Trophoblast cell (in vitro differentiated cells and primary cell): ENCODE results near the gene CNTN4.

Experiments
- DNase-seq, 2 donors: peaks; one replicate each; pipeline ENCODE4 v3.0.0-alpha.2; 2016
- H2AFZ ChIP-seq: 2 replicates; pipeline ENCODE4 v1.6.1; 2013; ENCODE audit warnings: low read length, moderate library complexity, mild to moderate bottlenecking; ENCODE audit not compliant: insufficient read depth, poor library complexity
- H2AK5ac ChIP-seq: 2 replicates; pipeline ENCODE4 v1.6.1; 2013; ENCODE audit warnings: mild to moderate bottlenecking, low read length
- H2BK120ac ChIP-seq: 2 replicates; pipeline ENCODE4 v1.6.1; 2013; ENCODE audit warnings: low read length, mild to moderate bottlenecking, moderate library complexity; ENCODE audit not compliant: insufficient read depth, poor library complexity
- H2BK12ac ChIP-seq: 2 replicates; pipeline ENCODE4 v1.6.1; 2013; ENCODE audit warnings: mild to moderate bottlenecking, low read length, moderate library complexity
- H2BK5ac ChIP-seq: 2 replicates; pipeline ENCODE4 v1.6.1; 2013; ENCODE audit warnings: low read length, low read depth, moderate library complexity, mild to moderate bottlenecking; ENCODE audit not compliant: poor library complexity
- H3K14ac ChIP-seq: 2 replicates; pipeline ENCODE4 v1.6.1; 2013; ENCODE audit warnings: mild to moderate bottlenecking, low read length
- H3K18ac ChIP-seq: 2 replicates; pipeline ENCODE4 v1.6.1; 2013; ENCODE audit warnings: mild to moderate bottlenecking, low read length
- H3K23ac ChIP-seq: 2 replicates; pipeline ENCODE4 v1.6.1; 2013; ENCODE audit warnings: low read length
- H3K27ac ChIP-seq: 2 replicates; pipeline ENCODE4 v1.5.1; 2013; ENCODE audit warnings: low read depth, mild to moderate bottlenecking, inconsistent platforms, low read length, moderate library complexity
- H3K27me3 ChIP-seq: 2 replicates; pipeline ENCODE4 v1.6.1; 2013; ENCODE audit warnings: inconsistent platforms, mild to moderate bottlenecking, low read length, moderate library complexity; ENCODE audit not compliant: insufficient read depth
- H3K36me3 ChIP-seq, 2 experiments: 1 replicate in 1 of 2; 2 replicates in 1 of 2; pipeline ENCODE4 v1.6.1; 2013; ENCODE audit warnings: low read length in 2 of 2, mild to moderate bottlenecking in 2 of 2, moderate library complexity in 1 of 2; ENCODE audit not compliant: insufficient read depth in 2 of 2, control insufficient read depth in 1 of 2
- H3K4ac ChIP-seq: 2 replicates; pipeline ENCODE4 v1.6.1; 2013; ENCODE audit warnings: low read depth, mild to moderate bottlenecking, low read length, moderate library complexity
- H3K4me1 ChIP-seq, 2 experiments: 1 replicate in 1 of 2; 2 replicates in 1 of 2; pipeline ENCODE4 v1.6.1; 2013; ENCODE audit warnings: low read length in 2 of 2, mild to moderate bottlenecking in 2 of 2, moderate library complexity in 1 of 2; ENCODE audit not compliant: insufficient read depth in 2 of 2, control insufficient read depth in 1 of 2
- H3K4me2 ChIP-seq: 2 replicates; pipeline ENCODE4 v1.6.1; 2013; ENCODE audit warnings: inconsistent platforms, mild to moderate bottlenecking, low read length, moderate library complexity
- H3K4me3 ChIP-seq: 2 replicates; pipeline ENCODE4 v1.5.1; 2013; ENCODE audit warnings: mild to moderate bottlenecking, low read depth, low read length, inconsistent platforms
- H3K79me1 ChIP-seq: one replicate; pipeline ENCODE4 v1.6.1; 2013; ENCODE audit warnings: low read length
- H3K79me2 ChIP-seq: 2 replicates; pipeline ENCODE4 v1.6.1; 2013; ENCODE audit warnings: low read length, mild to moderate bottlenecking; ENCODE audit not compliant: control insufficient read depth, insufficient read depth, poor library complexity
- H3K9ac ChIP-seq: 2 replicates; pipeline ENCODE4 v1.6.1; 2013; ENCODE audit warnings: mild to moderate bottlenecking, low read length
- H3K9me3 ChIP-seq: 2 replicates; pipeline ENCODE4 v1.6.1; 2013; ENCODE audit warnings: low read depth, mild to moderate bottlenecking, control low read depth, inconsistent platforms, low read length; ENCODE audit not compliant: insufficient read depth
- H4K12ac ChIP-seq: 2 replicates; pipeline ENCODE4 v1.6.1; 2013; ENCODE audit warnings: low read depth, mild to moderate bottlenecking, low read length, moderate library complexity
- H4K8ac ChIP-seq: 2 replicates; pipeline ENCODE4 v1.6.1; 2013; ENCODE audit warnings: low read depth, mild to moderate bottlenecking, low read length, moderate library complexity
- H4K91ac ChIP-seq: one replicate; pipeline ENCODE4 v1.6.1; 2013; ENCODE audit warnings: low read depth, mild to moderate bottlenecking, low read length, moderate library complexity
- WGBS: extraction: QIAGEN DNeasy Blood & Tissue Kit; methylation state at CpG from one replicate; pipeline ENCODE4 v1.1.7; 2013; ENCODE audit warnings: missing lambda C conversion rate; ENCODE audit not compliant: insufficient read length, insufficient coverage; ENCODE audit errors: extremely low coverage; 5-methylcytosine and 5-hydroxymethylcytosine counted together

The CNTN4 gene

GRCh38 chr3:2506776-2507175 lies 408.1 kb downstream of the CNTN4 start:
- Histone ChIP-seq H3K9me3 (no peaks in the 10 kb centered on the region), H4K91ac (no peak overlapping the region)
- no CpG with 5 or more reads among the region's 8 CpGs for WGBS

GRCh38 chr3:2510591-2511145 lies 412.0 kb downstream of the CNTN4 start:
- Histone ChIP-seq H3K79me1 (no peaks in the 10 kb centered on the region), H2BK120ac (no peak overlapping the region), H3K4me3 (no peak overlapping the region), H4K91ac (no peak overlapping the region), H2BK12ac (no peak overlapping the region), H2BK5ac (no peak overlapping the region), H3K4me1 (no peaks in the 10 kb centered on the region), H2AK5ac (no peak overlapping the region), H4K8ac (no peak overlapping the region), H3K18ac (no peak overlapping the region), H3K4ac (no peak overlapping the region), H3K36me3 (no peaks in the 10 kb centered on the region), H2AFZ (no peak overlapping the region), H4K12ac (no peak overlapping the region), H3K9me3 (no peaks in the 10 kb centered on the region), H3K79me2 (no peaks in the 10 kb centered on the region), H3K27me3 (no peaks in the 10 kb centered on the region), H3K9ac (no peak overlapping the region), H3K27ac (no peak overlapping the region), H3K14ac (no peak overlapping the region), H3K23ac (no peak overlapping the region), H3K4me2 (no peak overlapping the region)
- no CpG with 5 or more reads among the region's 8 CpGs for WGBS
- no peak for DNase-seq

More at GRCh38 chr3:2506776-2507175, 408.1 kb downstream of the CNTN4 start:
- Histone ChIP-seq H2AFZ (no peak overlapping the region), H2BK5ac (no peak overlapping the region), H3K27me3 (no peaks in the 10 kb centered on the region), H3K79me1 (no peaks in the 10 kb centered on the region), H3K18ac (no peak overlapping the region), H3K4ac (no peak overlapping the region), H3K14ac (no peak overlapping the region), H3K27ac (no peak overlapping the region), H2AK5ac (no peak overlapping the region), H3K9ac (no peak overlapping the region), H3K4me2 (no peak overlapping the region), H3K23ac (no peak overlapping the region), H3K4me1 (no peaks in the 10 kb centered on the region), H3K36me3 (no peaks in the 10 kb centered on the region), H4K12ac (no peak overlapping the region), H3K4me3 (no peak overlapping the region), H3K79me2 (no peaks in the 10 kb centered on the region), H2BK12ac (no peak overlapping the region), H2BK120ac (no peak overlapping the region), H4K8ac (no peak overlapping the region)
- no peak for DNase-seq

GRCh38 chr3:2511356-2511755 lies 412.7 kb downstream of the CNTN4 start:
- no peak overlapping the region for H4K8ac ChIP-seq
- H4K91ac ChIP-seq = no peak overlapping the region
- H2BK120ac ChIP-seq = no peak overlapping the region
- no peak overlapping the region for H3K9ac ChIP-seq
- DNase-seq = no peak
- H3K23ac ChIP-seq = no peak overlapping the region
- H3K27ac ChIP-seq = no peak overlapping the region
- H2BK5ac ChIP-seq = no peak overlapping the region
- no peaks in the 10 kb centered on the region for H3K36me3 ChIP-seq
- no peak overlapping the region for H3K18ac ChIP-seq
- no peaks in the 10 kb centered on the region for H3K9me3 ChIP-seq
- WGBS = no CpG with 5 or more reads among the region's 10 CpGs
- H3K4me2 ChIP-seq = no peak overlapping the region
- H2BK12ac ChIP-seq = no peak overlapping the region
- H3K14ac ChIP-seq = no peak overlapping the region
- no peak overlapping the region for H3K4ac ChIP-seq
- H3K79me1 ChIP-seq = no peaks in the 10 kb centered on the region
- no peak overlapping the region for H2AFZ ChIP-seq
- no peak overlapping the region for H2AK5ac ChIP-seq
- no peak overlapping the region for H3K4me3 ChIP-seq
- H3K27me3 ChIP-seq = no peaks in the 10 kb centered on the region
- no peaks in the 10 kb centered on the region for H3K4me1 ChIP-seq
- H3K79me2 ChIP-seq = no peaks in the 10 kb centered on the region
- H4K12ac ChIP-seq = no peak overlapping the region

- H2BK120ac ChIP-seq = no peak overlapping the region
- no peak overlapping the region for H3K27ac ChIP-seq
- H3K79me2 ChIP-seq = no peaks in the 10 kb centered on the region
- H3K4ac ChIP-seq = no peak overlapping the region
- no CpG with 5 or more reads among the region's 2 CpGs for WGBS
- H3K4me1 ChIP-seq = peaks cover 0 to 3% of the 10 kb centered on the region in 2 experiments
- no peaks in the 10 kb centered on the region for H3K36me3 ChIP-seq
- H4K12ac ChIP-seq = no peak overlapping the region
- H3K27me3 ChIP-seq = no peaks in the 10 kb centered on the region
- H2BK5ac ChIP-seq = no peak overlapping the region
- H2AFZ ChIP-seq = no peak overlapping the region
- H3K23ac ChIP-seq = no peak overlapping the region
- no peaks in the 10 kb centered on the region for H3K9me3 ChIP-seq
- H2BK12ac ChIP-seq = no peak overlapping the region
- H3K4me2 ChIP-seq = no peak overlapping the region
- DNase-seq = no peak
- no peak overlapping the region for H4K8ac ChIP-seq
- no peaks in the 10 kb centered on the region for H3K79me1 ChIP-seq
- no peak overlapping the region for H2AK5ac ChIP-seq
- H3K9ac ChIP-seq = no peak overlapping the region
- no peak overlapping the region for H3K14ac ChIP-seq
- H3K4me3 ChIP-seq = no peak overlapping the region
- no peak overlapping the region for H4K91ac ChIP-seq
- no peak overlapping the region for H3K18ac ChIP-seq
These were observed 414.2 kb downstream of the CNTN4 start for GRCh38 chr3:2512881-2513280.
